GM21619 (cell line): ENCODE measurements around the gene SNRNP27.

Experiments used
- ATAC-seq: cut with Tn5 transposase; IDR thresholded peaks from one replicate; pipeline ENCODE4 v1.9.1; 2021; ENCODE audit not compliant: unreplicated experiment

SNRNP27 gene

GRCh38 chr2:69914950-69915945, 21.5 kb downstream of the SNRNP27 start, which contains the start of gene MXD1:
Gene MXD1 (plus strand): TSS chr2:69915109. CDS start chr2:69915331, 222 bp downstream.
- ATAC-seq: no peak

GRCh38 chr2:69916106-69916505, 22.4 kb downstream of the SNRNP27 start:
- ATAC-seq: no peak

GRCh38 chr2:69917852-69918251, 24.1 kb downstream of the SNRNP27 start:
- ATAC-seq: no peak

GRCh38 chr2:69918401-69918800, 24.6 kb downstream of the SNRNP27 start:
- ATAC-seq: no peak

GRCh38 chr2:69923116-69923515, 29.4 kb downstream of the SNRNP27 start:
- no peak for ATAC-seq

GRCh38 chr2:69926849-69927515, 33.2 kb downstream of the SNRNP27 start:
- no peak for ATAC-seq

- ATAC-seq: no peak
Measured at GRCh38 chr2:69931832-69932595, 38.3 kb downstream of the SNRNP27 start.

- ATAC-seq: no peak
Measured at GRCh38 chr2:69932596-69932922, 38.8 kb downstream of the SNRNP27 start.

GRCh38 chr2:69933254-69933828, 39.6 kb downstream of the SNRNP27 start:
- no peak for ATAC-seq

- ATAC-seq: no peak
Measured at GRCh38 chr2:69933839-69934613, 40.3 kb downstream of the SNRNP27 start.

- no peak for ATAC-seq
Measured at GRCh38 chr2:69934614-69934908, 40.8 kb downstream of the SNRNP27 start.

- ATAC-seq: no peak
Measured at GRCh38 chr2:69935011-69935410, 41.3 kb downstream of the SNRNP27 start.

- ATAC-seq: no peak
Measured at GRCh38 chr2:69936906-69937305, 43.1 kb downstream of the SNRNP27 start.

GRCh38 chr2:69937968-69938367, 44.2 kb downstream of the SNRNP27 start:
- ATAC-seq: no peak

GRCh38 chr2:69939722-69940121, 46.0 kb downstream of the SNRNP27 start:
- ATAC-seq: no peak

GRCh38 chr2:69940691-69941090, 46.9 kb downstream of the SNRNP27 start:
- no peak for ATAC-seq

- ATAC-seq: no peak
Measured at GRCh38 chr2:69943000-69943842, 49.5 kb downstream of the SNRNP27 start.

- no peak for ATAC-seq
Measured at GRCh38 chr2:69943843-69944525, 50.2 kb downstream of the SNRNP27 start.

- ATAC-seq: no peak
Measured at GRCh38 chr2:69944756-69945155, 51.0 kb downstream of the SNRNP27 start.
